ENCODE data around the gene CAMK2N1. TPM values are rescaled to one million over a fixed set of nuclear protein-coding genes. Genes with fewer than 3 reads are reported as not detected.
A peak's percentile ranks its signal among the peaks of the same experiment; 100 is the strongest.

Gene CAMK2N1
- total and polyA plus RNA-seq, 11 donors: 3.8 to 10.0 (median 6.8) TPM

- no peaks in the 10 kb centered on the region for H3K9me3 ChIP-seq
- DNase-seq (peak; percentile 96 to 97 (median 97)), ATAC-seq (peak; percentile 97 to 99 (median 98))
- peak within 1 kb of the TSS; percentile 72 to 93 (median 90) for H3K27ac ChIP-seq
- H3K27me3 ChIP-seq: peaks cover 0 to 6% (median 0%) of the 10 kb centered on the region in 9 donors
- intact Hi-C loops (cut with DNase I): loop anchor here in 1 of 10 donors (5.0 kb wide), 1 partner anchor 125 kb away; the partner anchor contains the start of gene PINK1
- peak within 1 kb of the TSS; percentile 72 to 95 (median 84) for H3K4me3 ChIP-seq
- peaks cover 0 to 45% (median 35%) of the 10 kb centered on the region in 12 donors for H3K4me1 ChIP-seq
- 0 to 2% (median 1%) methylated on average over 22 to 58 of the region's 58 CpGs for WGBS, 4 donors
- peaks cover 0 to 35% (median 15%) of the 10 kb centered on the region in 9 donors for H3K36me3 ChIP-seq
- TF ChIP-seq CTCF (IDR thresholded peaks at IDR 0.05) (no peak), POLR2A (IDR thresholded peaks at IDR 0.05) (peak; percentile 25 to 77)
Observed at GRCh38 chr1:20507564-20508410, 21.8 kb upstream of the CAMK2N1 start, which contains the start of gene MUL1. MUL1 (minus strand) TSS chr1:20508151; CDS start chr1:20508024, 127 bp downstream.

GRCh38 chr1:20507248-20507563 is 21.2 kb upstream of the CAMK2N1 start:
- peaks cover 0 to 45% (median 35%) of the 10 kb centered on the region in 12 donors for H3K4me1 ChIP-seq
- intact Hi-C loops (cut with DNase I): loop anchor here in 1 of 10 donors (5.0 kb wide), 1 partner anchor 125 kb away; the partner anchor contains the start of gene PINK1
- 30 to 39% (median 35%) methylated on average over 5 of the region's 5 CpGs for WGBS, 4 donors

GRCh38 chr1:20505488-20505887 is 19.5 kb upstream of the CAMK2N1 start:
- 73 to 95% (median 91%) methylated on average over 1 of the region's 1 CpG for WGBS, 4 donors
- no peak overlapping the region for H3K27ac ChIP-seq
- no peak for TF ChIP-seq CTCF (IDR thresholded peaks at IDR 0.05)
- no peak for TF ChIP-seq POLR2A (IDR thresholded peaks at IDR 0.05)
- H3K27me3 ChIP-seq: no peaks in the 10 kb centered on the region
- intact Hi-C loops (cut with DNase I): loop anchor here in 1 of 10 donors (5.0 kb wide), 1 partner anchor 127 kb away; the partner anchor contains the start of gene PINK1
- DNase-seq: no peak
- H3K4me3 ChIP-seq: no peak overlapping the region
- H3K4me1 ChIP-seq: peaks cover 0 to 45% (median 35%) of the 10 kb centered on the region in 12 donors
- no peaks in the 10 kb centered on the region for H3K9me3 ChIP-seq
- H3K36me3 ChIP-seq: peaks cover 0 to 58% (median 38%) of the 10 kb centered on the region in 9 donors
- no peak for ATAC-seq

More at GRCh38 chr1:20507248-20507563, 21.2 kb upstream of the CAMK2N1 start:
- no peak for DNase-seq
- Histone ChIP-seq H3K4me3 (peak overlapping the region; percentile 72 to 95 (median 84)), H3K36me3 (peaks cover 0 to 41% (median 21%) of the 10 kb centered on the region in 9 donors), H3K27ac (peak overlapping the region in 11 of 12 donors; percentile 81 to 93 (median 91)), H3K27me3 (peaks cover 0 to 6% (median 0%) of the 10 kb centered on the region in 9 donors), H3K9me3 (no peaks in the 10 kb centered on the region)
- TF ChIP-seq CTCF (IDR thresholded peaks at IDR 0.05): no peak
- TF ChIP-seq POLR2A (IDR thresholded peaks at IDR 0.05): no peak
- peak in 3 of 4 donors; percentile 1 to 4 (median 2) for ATAC-seq

- H3K4me1 ChIP-seq: peaks cover 0 to 22% (median 16%) of the 10 kb centered on the region in 12 donors
- H3K36me3 ChIP-seq: peaks cover 0 to 77% (median 66%) of the 10 kb centered on the region in 9 donors
- no peaks in the 10 kb centered on the region for H3K27me3 ChIP-seq
- intact Hi-C loops (cut with DNase I): no loop called here
- H3K9me3 ChIP-seq: no peaks in the 10 kb centered on the region
- H3K27ac ChIP-seq: no peak overlapping the region
- ATAC-seq (no peak), DNase-seq (no peak)
- no peak overlapping the region for H3K4me3 ChIP-seq
- 70 to 89% (median 87%) methylated on average over 5 to 17 of the region's 17 CpGs for whole genome bisulfite sequencing, 4 donors
- no peak for TF ChIP-seq POLR2A (IDR thresholded peaks at IDR 0.05)
- TF ChIP-seq CTCF (IDR thresholded peaks at IDR 0.05): no peak
Observed at GRCh38 chr1:20500716-20501115, 14.7 kb upstream of the CAMK2N1 start.

Data from heart left ventricle (tissue), 16 donors.